HG02973 (cell line): ENCODE measurements around the gene ITPR1.
A peak's percentile ranks its signal among the peaks of the same experiment; 100 is the strongest.

Experiments used
- ATAC-seq: cut with Tn5 transposase; IDR thresholded peaks from one replicate; pipeline ENCODE4 v1.9.1; 2021; ENCODE audit warnings: moderate library complexity; ENCODE audit not compliant: unreplicated experiment

ITPR1 gene

GRCh38 chr3:4768021-4768420 is 274.9 kb downstream of the ITPR1 start:
- no peak for ATAC-seq

DNA sequence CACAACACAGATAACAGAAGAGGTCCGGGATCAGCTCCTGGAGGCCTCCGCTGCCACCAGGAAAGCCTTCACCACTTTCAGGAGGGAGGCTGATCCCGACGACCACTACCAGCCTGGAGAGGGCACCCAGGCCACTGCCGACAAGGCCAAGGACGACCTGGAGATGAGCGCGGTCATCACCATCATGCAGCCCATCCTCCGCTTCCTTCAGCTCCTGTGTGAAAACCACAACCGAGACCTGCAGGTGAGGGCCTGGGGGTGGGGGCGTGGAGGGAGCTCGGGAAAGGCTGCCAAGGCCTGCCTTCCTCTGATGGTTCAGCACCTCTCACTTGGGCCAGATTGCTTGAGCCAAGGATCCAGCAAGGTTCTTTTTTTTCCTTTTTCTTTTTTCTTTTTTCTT is 275.4 kb downstream of the ITPR1 start:
- ATAC-seq = no peak

GRCh38 chr3:4770561-4770960 is 277.4 kb downstream of the ITPR1 start:
- ATAC-seq = no peak

DNA sequence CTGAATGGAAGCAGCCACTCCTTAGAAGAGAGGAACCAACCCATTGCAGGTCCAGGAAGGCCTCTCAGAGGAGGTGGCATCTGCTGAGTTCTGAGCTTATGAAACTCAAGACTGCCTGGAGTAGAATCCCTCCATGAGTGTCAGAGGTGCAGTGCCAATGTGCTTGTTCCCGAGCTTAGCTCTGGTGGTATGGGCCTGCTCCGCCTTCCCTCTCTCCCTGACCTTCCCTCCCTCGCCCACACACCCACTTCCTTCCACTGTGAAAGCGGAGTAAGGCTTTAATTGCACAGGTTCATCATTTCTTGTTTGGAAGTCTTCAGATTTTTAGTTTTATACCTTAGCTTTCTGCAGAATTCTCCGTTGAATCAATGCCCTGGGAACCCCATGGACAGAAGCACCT is 278.1 kb downstream of the ITPR1 start:
- ATAC-seq = no peak

GRCh38 chr3:4772171-4772804 is 279.1 kb downstream of the ITPR1 start:
- ATAC-seq = no peak

- ATAC-seq = no peak
Observed at GRCh38 chr3:4772858-4773257, 279.7 kb downstream of the ITPR1 start.

- no peak for ATAC-seq
Observed at GRCh38 chr3:4773583-4773982, 280.4 kb downstream of the ITPR1 start.

GRCh38 chr3:4774531-4774930 is 281.4 kb downstream of the ITPR1 start:
- ATAC-seq = no peak

DNA sequence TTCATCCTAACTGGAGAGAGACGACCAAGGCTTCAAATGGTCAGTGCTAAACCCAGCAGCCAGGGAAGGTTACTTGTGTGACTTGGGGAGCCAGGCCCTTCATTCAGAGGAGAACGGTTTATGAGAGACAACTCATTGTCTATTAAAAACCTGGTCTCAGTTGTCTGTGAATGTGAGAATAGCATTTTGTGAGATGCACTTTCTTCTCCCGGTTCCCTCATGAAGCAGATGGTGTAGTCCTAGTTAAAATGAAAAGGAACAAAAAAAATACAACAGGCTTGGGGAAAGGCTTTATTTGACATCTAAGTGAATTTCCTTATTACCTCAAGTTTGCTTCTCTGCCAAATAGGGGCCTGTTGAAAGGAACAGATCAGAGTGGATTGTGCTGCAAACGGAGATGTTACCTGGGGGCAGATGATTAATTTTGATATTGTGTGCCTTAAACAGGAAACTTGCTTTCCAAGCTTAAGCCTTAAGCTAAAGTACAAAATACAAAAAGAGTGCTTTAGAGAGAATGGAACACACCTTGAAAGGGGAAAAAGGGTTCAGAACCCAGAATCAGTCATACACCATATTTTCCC is 283.3 kb downstream of the ITPR1 start:
- peak; percentile 28 for ATAC-seq

DNA sequence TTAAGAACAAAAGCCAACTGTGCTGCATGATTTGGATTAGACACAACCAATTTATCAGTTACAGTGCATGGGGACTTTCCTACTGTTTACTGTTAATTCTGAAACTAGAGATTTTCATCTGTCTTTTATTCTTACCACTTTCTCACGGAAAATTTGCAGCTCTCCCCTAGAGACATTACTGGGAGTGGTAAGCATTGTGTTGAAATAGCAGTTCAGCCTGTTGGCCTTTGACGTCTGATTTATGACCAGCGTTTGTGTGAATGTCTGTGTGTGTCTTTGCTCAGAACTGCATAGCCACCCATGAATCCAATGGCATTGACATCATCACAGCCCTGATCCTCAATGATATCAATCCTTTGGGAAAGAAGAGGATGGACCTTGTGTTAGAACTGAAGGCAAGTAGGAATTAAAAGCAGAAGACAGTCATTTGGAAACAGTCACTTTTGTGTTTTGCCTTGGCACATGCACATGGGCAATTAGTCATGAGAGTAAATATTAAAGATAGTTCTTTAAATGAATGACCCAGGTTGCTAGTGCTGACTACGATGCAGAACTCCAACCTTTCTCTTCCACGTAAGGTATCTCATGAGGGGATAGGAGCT is 283.9 kb downstream of the ITPR1 start:
- ATAC-seq = peak; percentile 89

GRCh38 chr3:4778119-4778518 is 285.0 kb downstream of the ITPR1 start:
- ATAC-seq = no peak

GRCh38 chr3:4778740-4779139 is 285.6 kb downstream of the ITPR1 start:
- no peak for ATAC-seq

- no peak for ATAC-seq
Observed at GRCh38 chr3:4780545-4780957, 287.4 kb downstream of the ITPR1 start.

- no peak for ATAC-seq
Observed at GRCh38 chr3:4782095-4782494, 288.9 kb downstream of the ITPR1 start.

- no peak for ATAC-seq
Observed at GRCh38 chr3:4785551-4785950, 292.4 kb downstream of the ITPR1 start.

DNA sequence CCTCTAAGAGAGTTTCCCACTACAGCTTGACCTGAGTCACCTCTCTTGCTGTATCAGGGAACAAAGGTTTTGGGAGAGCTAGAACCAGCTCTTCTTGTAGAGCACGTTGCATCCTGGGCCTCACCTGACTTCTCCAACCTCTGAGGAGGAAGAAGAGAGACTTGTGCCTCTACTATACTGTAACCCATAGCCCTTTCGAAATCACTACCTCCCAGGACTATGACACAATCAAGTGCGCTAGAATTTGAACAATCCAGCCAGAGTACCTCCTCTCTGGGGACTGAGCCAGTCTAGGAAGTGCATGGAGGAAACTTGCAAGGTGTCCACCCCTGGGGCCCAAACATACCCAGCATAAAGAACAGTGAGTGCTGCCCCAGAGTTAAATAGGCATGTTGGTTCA is 293.3 kb downstream of the ITPR1 start:
- no peak for ATAC-seq

DNA sequence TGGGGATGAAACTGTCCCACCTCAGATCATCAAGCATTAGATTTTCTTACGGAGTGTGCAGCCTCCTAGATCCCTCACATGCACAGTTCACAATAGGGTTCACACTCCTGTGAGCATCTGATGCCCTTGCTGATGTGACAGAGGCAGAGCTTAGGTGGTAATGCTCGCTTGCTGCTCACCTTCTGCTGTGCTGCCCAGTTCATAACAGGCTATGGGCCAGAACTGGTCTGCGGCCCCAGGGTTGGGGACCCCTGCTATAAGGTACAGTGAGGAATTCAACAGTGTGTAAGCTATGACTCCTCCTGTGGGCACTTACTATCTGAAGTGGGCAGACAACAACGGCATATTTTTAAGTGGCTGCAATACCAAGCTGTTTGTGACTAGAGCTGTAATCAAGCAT is 298.2 kb downstream of the ITPR1 start:
- no peak for ATAC-seq

- no peak for ATAC-seq
Observed at GRCh38 chr3:4793311-4793710, 300.2 kb downstream of the ITPR1 start.

DNA sequence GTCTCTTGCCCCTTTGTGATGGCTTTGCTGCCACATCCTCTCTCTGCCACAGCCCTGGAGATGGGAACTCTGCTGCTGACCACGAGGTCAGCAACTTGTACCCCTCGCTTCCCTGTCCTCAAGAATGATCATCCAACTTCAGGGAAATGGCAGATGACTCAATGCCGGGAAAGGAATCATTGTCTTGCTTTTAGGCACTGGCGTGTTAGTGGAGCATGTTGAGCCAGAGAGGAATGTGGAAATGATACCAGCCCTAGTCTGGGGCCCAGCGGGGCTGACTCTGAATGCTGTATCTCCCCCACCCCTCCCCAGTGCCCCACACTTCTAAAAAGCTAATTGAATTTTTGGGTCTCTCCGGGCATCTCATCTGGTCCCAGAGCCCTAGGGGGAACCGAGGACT is 301.2 kb downstream of the ITPR1 start:
- ATAC-seq = no peak

GRCh38 chr3:4794798-4795197 is 301.6 kb downstream of the ITPR1 start:
- ATAC-seq = no peak

DNA sequence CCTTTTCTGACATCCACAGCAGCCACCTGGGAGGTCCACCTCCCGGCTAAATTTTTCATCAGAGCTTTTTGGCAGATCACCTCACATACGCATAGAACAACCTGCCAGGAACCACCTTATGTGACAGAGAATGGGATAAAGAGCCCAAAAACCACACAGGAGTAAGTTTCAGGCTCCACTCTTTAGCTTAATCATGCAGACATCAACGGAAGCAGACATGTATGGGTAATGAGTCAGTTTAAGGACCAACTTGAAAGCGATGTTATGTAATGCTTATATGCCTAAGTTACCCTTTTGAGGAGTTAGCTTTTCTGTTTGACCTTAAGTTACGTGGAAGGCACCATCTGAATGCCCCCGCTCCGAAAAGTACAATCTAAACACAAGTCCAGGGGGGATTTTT is 302.8 kb downstream of the ITPR1 start:
- ATAC-seq = no peak

DNA sequence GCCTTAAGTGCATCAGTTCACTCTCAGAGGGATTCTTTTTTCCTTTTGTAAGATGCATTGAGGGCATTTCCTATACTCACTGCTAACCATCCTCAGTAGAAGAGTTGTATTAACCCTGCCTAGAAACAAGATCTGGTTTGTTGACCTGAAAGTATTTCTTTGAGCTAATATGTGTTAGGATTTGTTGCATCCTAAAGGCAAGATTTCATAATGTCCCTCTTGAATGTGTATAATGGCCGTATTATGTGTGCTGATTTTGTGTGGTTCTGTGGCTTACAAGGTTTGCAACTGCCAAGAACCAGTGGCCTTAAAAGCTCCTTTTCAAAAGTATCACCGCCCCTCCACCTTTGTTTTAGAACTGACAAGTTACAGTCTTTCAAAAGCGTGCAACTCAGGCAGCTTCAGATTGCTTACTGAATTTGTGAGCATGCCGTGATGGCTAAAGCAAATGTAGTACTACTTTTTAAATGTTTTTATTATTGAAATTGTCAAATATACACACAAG is 304.1 kb downstream of the ITPR1 start:
- no peak for ATAC-seq
